Ovary (tissue), 9 donors: ENCODE results near the gene ETV6. TPM values are rescaled to one million over a fixed set of nuclear protein-coding genes. Genes with fewer than 3 reads are reported as not detected.

ENCODE experiments used
- DNase-seq, 5 donors: peaks; one replicate each; pipeline ENCODE4 v3.0.0-alpha.2; 2019 to 2020
- H3K27ac ChIP-seq, 2 donors: fragments of 200-600 bp; one replicate each; pipeline versions ENCODE4 v1.5.1 to v1.8.0; 2019 to 2022
- H3K27me3 ChIP-seq: fragments of 200-600 bp; one replicate; pipeline ENCODE4 v1.8.0; 2022
- H3K36me3 ChIP-seq: fragments of 200-600 bp; sonication (generic); one replicate; pipeline ENCODE4 v1.5.1; 2019
- H3K4me1 ChIP-seq: one replicate; pipeline ENCODE4 v1.8.1; 2013; ENCODE audit warnings: mild to moderate bottlenecking, moderate library complexity; ENCODE audit not compliant: insufficient read depth
- H3K4me3 ChIP-seq: fragments of 200-600 bp; sonication (generic); one replicate; pipeline ENCODE4 v1.5.1; 2017
- H3K9me3 ChIP-seq, 2 donors: fragments of 200-600 bp in 1 of 2; sonication (generic) in 1 of 2; one replicate each; pipeline versions ENCODE4 v1.5.1 to v1.8.1; 2013 to 2019; ENCODE audit warnings: mild to moderate bottlenecking in 1 of 2, moderate library complexity in 1 of 2
- CTCF ChIP-seq, 3 donors: fragments of 450-650 bp in 2 of 3; fragments of 200-600 bp in 1 of 3; IDR thresholded peaks; one replicate each; pipeline versions ENCODE4 v1.5.1 to v1.8.0; 2016 to 2022; ENCODE audit warnings: antibody characterized with exemption in 3 of 3, mild to moderate bottlenecking in 1 of 3
- EP300 ChIP-seq: sonication (generic); formaldehyde crosslinking; IDR thresholded peaks from one replicate; pipeline ENCODE4 v1.6.1; 2017; ENCODE audit warnings: antibody characterized with exemption
- POLR2A ChIP-seq: fragments of 450-650 bp; IDR thresholded peaks from one replicate; pipeline ENCODE4 v1.6.1; 2017; ENCODE audit warnings: antibody characterized with exemption, mild to moderate bottlenecking, moderate library complexity
- whole genome bisulfite sequencing, 3 donors: extraction: QIAGEN DNeasy Blood & Tissue Kit in 1 of 3; methylation state at CpG; one replicate each; pipeline versions ENCODE4 v1.1.5 to v1.1.7; 2013 to 2017; 5-methylcytosine and 5-hydroxymethylcytosine counted together
- intact Hi-C, 4 donors: fragments of 100-400 bp; cut with DNase I; formaldehyde crosslinking; loops; one replicate each; pipeline versions ENCODE4 v1.11.0 to v1.15.1; 2022 to 2023
- polyA plus RNA-seq, 2 donors: library from polyadenylated mRNA; stranded (reverse); fragments of 200-250 nt in 1 of 2; fragments of 350-450 nt in 1 of 2; fragmentation: Illumina TruSeq in 1 of 2; extraction: RNeasy Lipid Tissue Mini Kit (QIAGEN cat#74804) in 1 of 2; gene quantifications; one replicate each; pipeline ENCODE4 v1.2.3, GENCODE V29; 2013 to 2014
- total RNA-seq, 7 donors: library from RNA; depleted of rRNA in 2 of 7; stranded (reverse); fragments of >200 nt in 2 of 7; fragmentation: NEBNext Ultra II Directional in 3 of 7; extraction: Animal tissue kit (Norgen Biotek cat#: 25700) in 3 of 7; gene quantifications; one replicate each; pipeline versions ENCODE4 v1.1.0 to v1.2.4, GENCODE V29; 2016 to 2023
- donor health status: DM: no; HTN: no; CAD: no; lungs with moderate emphysema.
- donor health status: DM: no; HTN: no; CAD: no.
- donor health status: Bipolar disorder and iron deficiency.
- donor health status: DM: yes; HTN: yes; CAD: no.
- donor health status: DM: no; HTN: no; CAD: no.
- donor health status: DM: yes; HTN: yes; CAD: no.

ETV6 gene
- total and polyA plus RNA-seq, 9 donors: 4.4 to 34.6 (median 18.3) TPM

GRCh38 chr12:11869406-11869805, 219.9 kb downstream of the ETV6 start:
- no peaks in the 10 kb centered on the region for H3K9me3 ChIP-seq
- intact Hi-C loops: no loop called here
- no peaks in the 10 kb centered on the region for H3K36me3 ChIP-seq
- H3K27me3 ChIP-seq: no peaks in the 10 kb centered on the region
- 95 to 98% (median 96%) methylated on average over 18 of the region's 18 CpGs for WGBS, 3 donors
- H3K4me1 ChIP-seq: no peaks in the 10 kb centered on the region
- no peak for DNase-seq
- TF ChIP-seq POLR2A: no peak
- no peak for TF ChIP-seq CTCF (IDR thresholded peaks at IDR 0.05)
- TF ChIP-seq EP300: no peak
- H3K27ac ChIP-seq: no peak overlapping the region
- H3K4me3 ChIP-seq: no peak overlapping the region

GRCh38 chr12:11870041-11870451, 220.6 kb downstream of the ETV6 start:
- WGBS, 3 donors: 94 to 96% (median 95%) methylated on average over 8 of the region's 8 CpGs
- no peak for DNase-seq
- no peak overlapping the region for H3K27ac ChIP-seq
- H3K36me3 ChIP-seq: no peaks in the 10 kb centered on the region
- no peak overlapping the region for H3K4me3 ChIP-seq
- TF ChIP-seq POLR2A (no peak), CTCF (IDR thresholded peaks at IDR 0.05) (no peak), EP300 (no peak)
- no peaks in the 10 kb centered on the region for H3K4me1 ChIP-seq
- H3K9me3 ChIP-seq: no peaks in the 10 kb centered on the region
- no peaks in the 10 kb centered on the region for H3K27me3 ChIP-seq
- intact Hi-C loops: no loop called here

GRCh38 chr12:11872055-11872454, 222.6 kb downstream of the ETV6 start:
- Histone ChIP-seq H3K4me3 (no peak overlapping the region), H3K27ac (no peak overlapping the region), H3K27me3 (no peaks in the 10 kb centered on the region), H3K9me3 (no peaks in the 10 kb centered on the region), H3K4me1 (no peaks in the 10 kb centered on the region), H3K36me3 (no peaks in the 10 kb centered on the region)
- intact Hi-C loops: no loop called here
- DNase-seq: no peak
- TF ChIP-seq POLR2A (no peak), EP300 (no peak), CTCF (IDR thresholded peaks at IDR 0.05) (no peak)
- 74 to 84% (median 76%) methylated on average over 4 of the region's 4 CpGs for WGBS, 3 donors

GRCh38 chr12:11875414-11875935, 226.0 kb downstream of the ETV6 start:
- intact Hi-C loops: no loop called here
- DNase-seq: no peak
- Histone ChIP-seq H3K9me3 (no peaks in the 10 kb centered on the region), H3K27ac (no peak overlapping the region), H3K36me3 (no peaks in the 10 kb centered on the region), H3K4me1 (peaks cover 6% of the 10 kb centered on the region), H3K4me3 (no peak overlapping the region), H3K27me3 (no peaks in the 10 kb centered on the region)
- 77 to 83% (median 78%) methylated on average over 3 of the region's 3 CpGs for WGBS, 3 donors
- no peak for TF ChIP-seq EP300
- TF ChIP-seq POLR2A: no peak

GRCh38 chr12:11876307-11876706, 226.8 kb downstream of the ETV6 start:
- no peaks in the 10 kb centered on the region for H3K36me3 ChIP-seq
- 45 to 56% (median 54%) methylated on average over 5 of the region's 5 CpGs for WGBS, 3 donors
- TF ChIP-seq POLR2A (no peak), EP300 (no peak), CTCF (IDR thresholded peaks at IDR 0.05) (no peak)
- H3K4me3 ChIP-seq: no peak overlapping the region
- no peaks in the 10 kb centered on the region for H3K27me3 ChIP-seq
- H3K4me1 ChIP-seq: peaks cover 6% of the 10 kb centered on the region
- DNase-seq: no peak
- no peaks in the 10 kb centered on the region for H3K9me3 ChIP-seq
- intact Hi-C loops: no loop called here
- H3K27ac ChIP-seq: no peak overlapping the region
